MM.1S (cell line): ENCODE data around the gene ABCB8.
"Not testable (repeated sequence)": the region's sequence is repeated elsewhere in the genome, so short reads cannot be mapped to it uniquely, and the experiment has no call there.

Experiments
- CTCF ChIP-seq: fragments of 300-600 bp; sonication (generic); IDR thresholded peaks from 2 replicates; pipeline ENCODE4 v1.5.1; 2016; ENCODE audit warnings: antibody characterized with exemption, low read length, mixed read lengths
- EZH2 ChIP-seq: fragments of 300-600 bp; sonication (generic); optimal IDR thresholded peaks from 2 replicates; pipeline ENCODE3; 2017; ENCODE audit warnings: low read depth, mild to moderate bottlenecking, antibody characterized with exemption, low read length, mixed read lengths

GRCh38 chr7:151026771-151027727 lies 1.2 kb upstream of the ABCB8 start:
- not testable (repeated sequence) for TF ChIP-seq EZH2, CTCF
